ENCODE measurements around the gene EGFL7. TPM values are rescaled to one million over a fixed set of nuclear protein-coding genes. Genes with fewer than 3 reads are reported as not detected.

The EGFL7 gene
- total RNA-seq, 1 experiment from 2014 or later = 54.6 TPM

DNA sequence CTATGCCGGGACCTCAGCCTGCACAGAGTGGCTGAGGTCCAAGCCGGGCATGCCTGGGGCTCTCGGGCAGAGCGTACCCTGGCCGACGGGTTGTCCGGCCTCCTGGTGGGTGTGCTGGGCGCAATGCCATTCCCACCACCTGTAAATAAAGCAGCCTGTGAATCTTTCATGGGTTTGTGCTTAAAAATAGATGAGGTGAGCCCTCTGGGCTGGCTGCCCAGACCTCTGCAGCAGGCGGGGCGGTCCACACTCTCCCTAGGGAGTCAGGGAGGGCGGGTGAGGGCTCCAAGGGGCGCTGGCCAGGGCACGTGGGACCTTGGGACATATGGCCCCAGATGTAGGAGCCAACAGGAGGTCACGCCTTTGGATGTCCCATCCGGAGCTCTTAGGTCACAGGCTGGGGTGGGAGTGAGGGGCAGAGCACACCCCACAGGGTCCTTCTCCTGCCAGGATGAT lies 28.1 kb downstream of the EGFL7 start:
- ChIA-PET CTCF (interaction anchor here (2.0 to 4.9 kb wide), 2 partner anchors 18 to 203 kb away, joined by 5 to 44 read pairs; no protein-coding TSS in a partner anchor), POLR2A (interaction anchor here (0.6 kb wide), 1 partner anchor 210 kb away, joined by 3 read pairs; no protein-coding TSS in a partner anchor)
- no peak for TF ChIP-seq PRRX2 (CRISPR knock-in tag; IDR thresholded peaks at IDR 0.05)
- TF ChIP-seq, protein P1, sequence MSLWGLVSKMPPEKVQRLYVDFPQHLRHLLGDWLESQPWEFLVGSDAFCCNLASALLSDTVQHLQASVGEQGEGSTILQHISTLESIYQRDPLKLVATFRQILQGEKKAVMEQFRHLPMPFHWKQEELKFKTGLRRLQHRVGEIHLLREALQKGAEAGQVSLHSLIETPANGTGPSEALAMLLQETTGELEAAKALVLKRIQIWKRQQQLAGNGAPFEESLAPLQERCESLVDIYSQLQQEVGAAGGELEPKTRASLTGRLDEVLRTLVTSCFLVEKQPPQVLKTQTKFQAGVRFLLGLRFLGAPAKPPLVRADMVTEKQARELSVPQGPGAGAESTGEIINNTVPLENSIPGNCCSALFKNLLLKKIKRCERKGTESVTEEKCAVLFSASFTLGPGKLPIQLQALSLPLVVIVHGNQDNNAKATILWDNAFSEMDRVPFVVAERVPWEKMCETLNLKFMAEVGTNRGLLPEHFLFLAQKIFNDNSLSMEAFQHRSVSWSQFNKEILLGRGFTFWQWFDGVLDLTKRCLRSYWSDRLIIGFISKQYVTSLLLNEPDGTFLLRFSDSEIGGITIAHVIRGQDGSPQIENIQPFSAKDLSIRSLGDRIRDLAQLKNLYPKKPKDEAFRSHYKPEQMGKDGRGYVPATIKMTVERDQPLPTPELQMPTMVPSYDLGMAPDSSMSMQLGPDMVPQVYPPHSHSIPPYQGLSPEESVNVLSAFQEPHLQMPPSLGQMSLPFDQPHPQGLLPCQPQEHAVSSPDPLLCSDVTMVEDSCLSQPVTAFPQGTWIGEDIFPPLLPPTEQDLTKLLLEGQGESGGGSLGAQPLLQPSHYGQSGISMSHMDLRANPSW (CRISPR knock-in tag; conservative IDR thresholded peaks at IDR 0.05; ENCODE audit: low read depth) = no peak
- no peak for TF ChIP-seq ESRRA (CRISPR knock-in tag; IDR thresholded peaks at IDR 0.05; ENCODE audit: borderline replicate concordance)
- no peak for TF ChIP-seq NR2C2 (CRISPR knock-in tag; IDR thresholded peaks at IDR 0.05)
- TF ChIP-seq NFYB (CRISPR knock-in tag; conservative IDR thresholded peaks at IDR 0.05; ENCODE audit: low read depth) = no peak
- TF ChIP-seq SP1 (CRISPR knock-in tag; conservative IDR thresholded peaks at IDR 0.05) = no peak
- TF ChIP-seq CBFB (CRISPR knock-in tag; IDR thresholded peaks at IDR 0.05; ENCODE audit: low read depth) = no peak
- TF ChIP-seq, protein P2, sequence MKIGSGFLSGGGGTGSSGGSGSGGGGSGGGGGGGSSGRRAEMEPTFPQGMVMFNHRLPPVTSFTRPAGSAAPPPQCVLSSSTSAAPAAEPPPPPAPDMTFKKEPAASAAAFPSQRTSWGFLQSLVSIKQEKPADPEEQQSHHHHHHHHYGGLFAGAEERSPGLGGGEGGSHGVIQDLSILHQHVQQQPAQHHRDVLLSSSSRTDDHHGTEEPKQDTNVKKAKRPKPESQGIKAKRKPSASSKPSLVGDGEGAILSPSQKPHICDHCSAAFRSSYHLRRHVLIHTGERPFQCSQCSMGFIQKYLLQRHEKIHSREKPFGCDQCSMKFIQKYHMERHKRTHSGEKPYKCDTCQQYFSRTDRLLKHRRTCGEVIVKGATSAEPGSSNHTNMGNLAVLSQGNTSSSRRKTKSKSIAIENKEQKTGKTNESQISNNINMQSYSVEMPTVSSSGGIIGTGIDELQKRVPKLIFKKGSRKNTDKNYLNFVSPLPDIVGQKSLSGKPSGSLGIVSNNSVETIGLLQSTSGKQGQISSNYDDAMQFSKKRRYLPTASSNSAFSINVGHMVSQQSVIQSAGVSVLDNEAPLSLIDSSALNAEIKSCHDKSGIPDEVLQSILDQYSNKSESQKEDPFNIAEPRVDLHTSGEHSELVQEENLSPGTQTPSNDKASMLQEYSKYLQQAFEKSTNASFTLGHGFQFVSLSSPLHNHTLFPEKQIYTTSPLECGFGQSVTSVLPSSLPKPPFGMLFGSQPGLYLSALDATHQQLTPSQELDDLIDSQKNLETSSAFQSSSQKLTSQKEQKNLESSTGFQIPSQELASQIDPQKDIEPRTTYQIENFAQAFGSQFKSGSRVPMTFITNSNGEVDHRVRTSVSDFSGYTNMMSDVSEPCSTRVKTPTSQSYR (CRISPR knock-in tag; IDR thresholded peaks at IDR 0.05) = no peak
- no peak for TF ChIP-seq FOXK1 (CRISPR knock-in tag; IDR thresholded peaks at IDR 0.05)
- TF ChIP-seq, protein P3, sequence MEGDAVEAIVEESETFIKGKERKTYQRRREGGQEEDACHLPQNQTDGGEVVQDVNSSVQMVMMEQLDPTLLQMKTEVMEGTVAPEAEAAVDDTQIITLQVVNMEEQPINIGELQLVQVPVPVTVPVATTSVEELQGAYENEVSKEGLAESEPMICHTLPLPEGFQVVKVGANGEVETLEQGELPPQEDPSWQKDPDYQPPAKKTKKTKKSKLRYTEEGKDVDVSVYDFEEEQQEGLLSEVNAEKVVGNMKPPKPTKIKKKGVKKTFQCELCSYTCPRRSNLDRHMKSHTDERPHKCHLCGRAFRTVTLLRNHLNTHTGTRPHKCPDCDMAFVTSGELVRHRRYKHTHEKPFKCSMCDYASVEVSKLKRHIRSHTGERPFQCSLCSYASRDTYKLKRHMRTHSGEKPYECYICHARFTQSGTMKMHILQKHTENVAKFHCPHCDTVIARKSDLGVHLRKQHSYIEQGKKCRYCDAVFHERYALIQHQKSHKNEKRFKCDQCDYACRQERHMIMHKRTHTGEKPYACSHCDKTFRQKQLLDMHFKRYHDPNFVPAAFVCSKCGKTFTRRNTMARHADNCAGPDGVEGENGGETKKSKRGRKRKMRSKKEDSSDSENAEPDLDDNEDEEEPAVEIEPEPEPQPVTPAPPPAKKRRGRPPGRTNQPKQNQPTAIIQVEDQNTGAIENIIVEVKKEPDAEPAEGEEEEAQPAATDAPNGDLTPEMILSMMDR (IDR thresholded peaks at IDR 0.05) = no peak
- TF ChIP-seq, protein P4, sequence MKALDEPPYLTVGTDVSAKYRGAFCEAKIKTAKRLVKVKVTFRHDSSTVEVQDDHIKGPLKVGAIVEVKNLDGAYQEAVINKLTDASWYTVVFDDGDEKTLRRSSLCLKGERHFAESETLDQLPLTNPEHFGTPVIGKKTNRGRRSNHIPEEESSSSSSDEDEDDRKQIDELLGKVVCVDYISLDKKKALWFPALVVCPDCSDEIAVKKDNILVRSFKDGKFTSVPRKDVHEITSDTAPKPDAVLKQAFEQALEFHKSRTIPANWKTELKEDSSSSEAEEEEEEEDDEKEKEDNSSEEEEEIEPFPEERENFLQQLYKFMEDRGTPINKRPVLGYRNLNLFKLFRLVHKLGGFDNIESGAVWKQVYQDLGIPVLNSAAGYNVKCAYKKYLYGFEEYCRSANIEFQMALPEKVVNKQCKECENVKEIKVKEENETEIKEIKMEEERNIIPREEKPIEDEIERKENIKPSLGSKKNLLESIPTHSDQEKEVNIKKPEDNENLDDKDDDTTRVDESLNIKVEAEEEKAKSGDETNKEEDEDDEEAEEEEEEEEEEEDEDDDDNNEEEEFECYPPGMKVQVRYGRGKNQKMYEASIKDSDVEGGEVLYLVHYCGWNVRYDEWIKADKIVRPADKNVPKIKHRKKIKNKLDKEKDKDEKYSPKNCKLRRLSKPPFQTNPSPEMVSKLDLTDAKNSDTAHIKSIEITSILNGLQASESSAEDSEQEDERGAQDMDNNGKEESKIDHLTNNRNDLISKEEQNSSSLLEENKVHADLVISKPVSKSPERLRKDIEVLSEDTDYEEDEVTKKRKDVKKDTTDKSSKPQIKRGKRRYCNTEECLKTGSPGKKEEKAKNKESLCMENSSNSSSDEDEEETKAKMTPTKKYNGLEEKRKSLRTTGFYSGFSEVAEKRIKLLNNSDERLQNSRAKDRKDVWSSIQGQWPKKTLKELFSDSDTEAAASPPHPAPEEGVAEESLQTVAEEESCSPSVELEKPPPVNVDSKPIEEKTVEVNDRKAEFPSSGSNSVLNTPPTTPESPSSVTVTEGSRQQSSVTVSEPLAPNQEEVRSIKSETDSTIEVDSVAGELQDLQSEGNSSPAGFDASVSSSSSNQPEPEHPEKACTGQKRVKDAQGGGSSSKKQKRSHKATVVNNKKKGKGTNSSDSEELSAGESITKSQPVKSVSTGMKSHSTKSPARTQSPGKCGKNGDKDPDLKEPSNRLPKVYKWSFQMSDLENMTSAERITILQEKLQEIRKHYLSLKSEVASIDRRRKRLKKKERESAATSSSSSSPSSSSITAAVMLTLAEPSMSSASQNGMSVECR (CRISPR knock-in tag; IDR thresholded peaks at IDR 0.05; ENCODE audit: borderline replicate concordance) = no peak
- TF ChIP-seq, protein P5, sequence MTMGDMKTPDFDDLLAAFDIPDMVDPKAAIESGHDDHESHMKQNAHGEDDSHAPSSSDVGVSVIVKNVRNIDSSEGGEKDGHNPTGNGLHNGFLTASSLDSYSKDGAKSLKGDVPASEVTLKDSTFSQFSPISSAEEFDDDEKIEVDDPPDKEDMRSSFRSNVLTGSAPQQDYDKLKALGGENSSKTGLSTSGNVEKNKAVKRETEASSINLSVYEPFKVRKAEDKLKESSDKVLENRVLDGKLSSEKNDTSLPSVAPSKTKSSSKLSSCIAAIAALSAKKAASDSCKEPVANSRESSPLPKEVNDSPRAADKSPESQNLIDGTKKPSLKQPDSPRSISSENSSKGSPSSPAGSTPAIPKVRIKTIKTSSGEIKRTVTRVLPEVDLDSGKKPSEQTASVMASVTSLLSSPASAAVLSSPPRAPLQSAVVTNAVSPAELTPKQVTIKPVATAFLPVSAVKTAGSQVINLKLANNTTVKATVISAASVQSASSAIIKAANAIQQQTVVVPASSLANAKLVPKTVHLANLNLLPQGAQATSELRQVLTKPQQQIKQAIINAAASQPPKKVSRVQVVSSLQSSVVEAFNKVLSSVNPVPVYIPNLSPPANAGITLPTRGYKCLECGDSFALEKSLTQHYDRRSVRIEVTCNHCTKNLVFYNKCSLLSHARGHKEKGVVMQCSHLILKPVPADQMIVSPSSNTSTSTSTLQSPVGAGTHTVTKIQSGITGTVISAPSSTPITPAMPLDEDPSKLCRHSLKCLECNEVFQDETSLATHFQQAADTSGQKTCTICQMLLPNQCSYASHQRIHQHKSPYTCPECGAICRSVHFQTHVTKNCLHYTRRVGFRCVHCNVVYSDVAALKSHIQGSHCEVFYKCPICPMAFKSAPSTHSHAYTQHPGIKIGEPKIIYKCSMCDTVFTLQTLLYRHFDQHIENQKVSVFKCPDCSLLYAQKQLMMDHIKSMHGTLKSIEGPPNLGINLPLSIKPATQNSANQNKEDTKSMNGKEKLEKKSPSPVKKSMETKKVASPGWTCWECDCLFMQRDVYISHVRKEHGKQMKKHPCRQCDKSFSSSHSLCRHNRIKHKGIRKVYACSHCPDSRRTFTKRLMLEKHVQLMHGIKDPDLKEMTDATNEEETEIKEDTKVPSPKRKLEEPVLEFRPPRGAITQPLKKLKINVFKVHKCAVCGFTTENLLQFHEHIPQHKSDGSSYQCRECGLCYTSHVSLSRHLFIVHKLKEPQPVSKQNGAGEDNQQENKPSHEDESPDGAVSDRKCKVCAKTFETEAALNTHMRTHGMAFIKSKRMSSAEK (CRISPR knock-in tag; IDR thresholded peaks at IDR 0.05; ENCODE audit: borderline replicate concordance) = no peak
- TF ChIP-seq JAZF1 (CRISPR knock-in tag; IDR thresholded peaks at IDR 0.05) = no peak
- no peak for TF ChIP-seq ZNF671 (CRISPR knock-in tag; IDR thresholded peaks at IDR 0.05)
- TF ChIP-seq, protein P6, sequence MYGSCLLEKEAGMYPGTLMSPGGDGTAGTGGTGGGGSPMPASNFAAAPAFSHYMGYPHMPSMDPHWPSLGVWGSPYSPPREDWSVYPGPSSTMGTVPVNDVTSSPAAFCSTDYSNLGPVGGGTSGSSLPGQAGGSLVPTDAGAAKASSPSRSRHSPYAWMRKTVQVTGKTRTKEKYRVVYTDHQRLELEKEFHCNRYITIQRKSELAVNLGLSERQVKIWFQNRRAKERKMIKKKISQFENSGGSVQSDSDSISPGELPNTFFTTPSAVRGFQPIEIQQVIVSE (CRISPR knock-in tag; IDR thresholded peaks at IDR 0.05; ENCODE audit: borderline replicate concordance) = no peak
- TF ChIP-seq, protein P7, sequence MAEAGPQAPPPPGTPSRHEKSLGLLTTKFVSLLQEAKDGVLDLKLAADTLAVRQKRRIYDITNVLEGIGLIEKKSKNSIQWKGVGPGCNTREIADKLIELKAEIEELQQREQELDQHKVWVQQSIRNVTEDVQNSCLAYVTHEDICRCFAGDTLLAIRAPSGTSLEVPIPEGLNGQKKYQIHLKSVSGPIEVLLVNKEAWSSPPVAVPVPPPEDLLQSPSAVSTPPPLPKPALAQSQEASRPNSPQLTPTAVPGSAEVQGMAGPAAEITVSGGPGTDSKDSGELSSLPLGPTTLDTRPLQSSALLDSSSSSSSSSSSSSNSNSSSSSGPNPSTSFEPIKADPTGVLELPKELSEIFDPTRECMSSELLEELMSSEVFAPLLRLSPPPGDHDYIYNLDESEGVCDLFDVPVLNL (CRISPR knock-in tag; IDR thresholded peaks at IDR 0.05; ENCODE audit: borderline replicate concordance, low read depth) = no peak
- no peak for TF ChIP-seq ZNF317 (CRISPR knock-in tag; IDR thresholded peaks at IDR 0.05; ENCODE audit: borderline replicate concordance, low read depth)
- TF ChIP-seq, protein P8, sequence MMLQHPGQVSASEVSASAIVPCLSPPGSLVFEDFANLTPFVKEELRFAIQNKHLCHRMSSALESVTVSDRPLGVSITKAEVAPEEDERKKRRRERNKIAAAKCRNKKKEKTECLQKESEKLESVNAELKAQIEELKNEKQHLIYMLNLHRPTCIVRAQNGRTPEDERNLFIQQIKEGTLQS (CRISPR knock-in tag; conservative IDR thresholded peaks at IDR 0.05) = no peak
- TF ChIP-seq ZNF396 (CRISPR knock-in tag; IDR thresholded peaks at IDR 0.05; ENCODE audit: borderline replicate concordance) = no peak
- Mint-ChIP-seq H3K4me1 (peaks cover 13% of the 10 kb centered on the region), H3K9me3 (no peaks in the 10 kb centered on the region), H3K36me3 (no peaks in the 10 kb centered on the region), H3K27me3 (ENCODE audit: low read depth) (no peaks in the 10 kb centered on the region; the same call in 1 of the 2 replicates), H3K4me3 (no peak overlapping the region), H3K27ac (no peak overlapping the region)
- DNase-seq (ENCODE audit: low spot score) (no peak), ATAC-seq (no peak)
